Measurements from ENCODE around the gene ST3GAL3.

Gene ST3GAL3

DNA sequence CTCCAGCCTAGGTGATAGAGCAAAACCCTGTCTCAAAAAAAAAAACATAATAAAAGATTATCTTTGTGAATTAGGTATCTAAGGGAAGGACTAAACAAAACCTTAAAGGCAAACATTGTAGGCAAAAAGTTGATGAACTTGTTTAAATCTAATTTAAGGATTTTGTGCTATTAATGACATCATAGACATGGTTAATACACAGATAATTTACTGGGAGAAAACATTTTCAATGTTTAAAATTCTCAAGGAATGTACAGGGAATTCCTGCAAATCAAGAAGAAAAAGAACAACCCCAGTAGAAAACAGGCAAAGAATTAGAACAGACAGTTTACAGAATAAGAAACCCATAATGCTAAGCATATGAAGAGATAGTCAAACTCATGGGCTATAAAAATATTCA is 47.6 kb downstream of the ST3GAL3 start:
- TF ChIP-seq, protein P1, sequence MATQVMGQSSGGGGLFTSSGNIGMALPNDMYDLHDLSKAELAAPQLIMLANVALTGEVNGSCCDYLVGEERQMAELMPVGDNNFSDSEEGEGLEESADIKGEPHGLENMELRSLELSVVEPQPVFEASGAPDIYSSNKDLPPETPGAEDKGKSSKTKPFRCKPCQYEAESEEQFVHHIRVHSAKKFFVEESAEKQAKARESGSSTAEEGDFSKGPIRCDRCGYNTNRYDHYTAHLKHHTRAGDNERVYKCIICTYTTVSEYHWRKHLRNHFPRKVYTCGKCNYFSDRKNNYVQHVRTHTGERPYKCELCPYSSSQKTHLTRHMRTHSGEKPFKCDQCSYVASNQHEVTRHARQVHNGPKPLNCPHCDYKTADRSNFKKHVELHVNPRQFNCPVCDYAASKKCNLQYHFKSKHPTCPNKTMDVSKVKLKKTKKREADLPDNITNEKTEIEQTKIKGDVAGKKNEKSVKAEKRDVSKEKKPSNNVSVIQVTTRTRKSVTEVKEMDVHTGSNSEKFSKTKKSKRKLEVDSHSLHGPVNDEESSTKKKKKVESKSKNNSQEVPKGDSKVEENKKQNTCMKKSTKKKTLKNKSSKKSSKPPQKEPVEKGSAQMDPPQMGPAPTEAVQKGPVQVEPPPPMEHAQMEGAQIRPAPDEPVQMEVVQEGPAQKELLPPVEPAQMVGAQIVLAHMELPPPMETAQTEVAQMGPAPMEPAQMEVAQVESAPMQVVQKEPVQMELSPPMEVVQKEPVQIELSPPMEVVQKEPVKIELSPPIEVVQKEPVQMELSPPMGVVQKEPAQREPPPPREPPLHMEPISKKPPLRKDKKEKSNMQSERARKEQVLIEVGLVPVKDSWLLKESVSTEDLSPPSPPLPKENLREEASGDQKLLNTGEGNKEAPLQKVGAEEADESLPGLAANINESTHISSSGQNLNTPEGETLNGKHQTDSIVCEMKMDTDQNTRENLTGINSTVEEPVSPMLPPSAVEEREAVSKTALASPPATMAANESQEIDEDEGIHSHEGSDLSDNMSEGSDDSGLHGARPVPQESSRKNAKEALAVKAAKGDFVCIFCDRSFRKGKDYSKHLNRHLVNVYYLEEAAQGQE (IDR thresholded peaks at IDR 0.05; ENCODE audit: insufficient replicate concordance, low read depth), result no peak
- no peak for TF ChIP-seq POLR2AphosphoS5 (IDR thresholded peaks at IDR 0.05; ENCODE audit: low read depth)
- TF ChIP-seq GABPA (IDR thresholded peaks at IDR 0.05; ENCODE audit: low read depth), result no peak
- no peak for TF ChIP-seq SPI1 (IDR thresholded peaks at IDR 0.05; ENCODE audit: borderline replicate concordance, low read depth)
- TF ChIP-seq, protein P2, sequence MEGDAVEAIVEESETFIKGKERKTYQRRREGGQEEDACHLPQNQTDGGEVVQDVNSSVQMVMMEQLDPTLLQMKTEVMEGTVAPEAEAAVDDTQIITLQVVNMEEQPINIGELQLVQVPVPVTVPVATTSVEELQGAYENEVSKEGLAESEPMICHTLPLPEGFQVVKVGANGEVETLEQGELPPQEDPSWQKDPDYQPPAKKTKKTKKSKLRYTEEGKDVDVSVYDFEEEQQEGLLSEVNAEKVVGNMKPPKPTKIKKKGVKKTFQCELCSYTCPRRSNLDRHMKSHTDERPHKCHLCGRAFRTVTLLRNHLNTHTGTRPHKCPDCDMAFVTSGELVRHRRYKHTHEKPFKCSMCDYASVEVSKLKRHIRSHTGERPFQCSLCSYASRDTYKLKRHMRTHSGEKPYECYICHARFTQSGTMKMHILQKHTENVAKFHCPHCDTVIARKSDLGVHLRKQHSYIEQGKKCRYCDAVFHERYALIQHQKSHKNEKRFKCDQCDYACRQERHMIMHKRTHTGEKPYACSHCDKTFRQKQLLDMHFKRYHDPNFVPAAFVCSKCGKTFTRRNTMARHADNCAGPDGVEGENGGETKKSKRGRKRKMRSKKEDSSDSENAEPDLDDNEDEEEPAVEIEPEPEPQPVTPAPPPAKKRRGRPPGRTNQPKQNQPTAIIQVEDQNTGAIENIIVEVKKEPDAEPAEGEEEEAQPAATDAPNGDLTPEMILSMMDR (IDR thresholded peaks at IDR 0.05; ENCODE audit: insufficient read depth, low read length), result no peak
- Histone ChIP-seq H3K27ac (replicated peaks) (no peak overlapping the region), H3K27me3 (ENCODE audit: insufficient read depth, poor library complexity, severe bottlenecking) (no peaks in the 10 kb centered on the region), H3K4me3 (replicated peaks; ENCODE audit: insufficient read depth, low read length) (no peak overlapping the region)
- DNase-seq (ENCODE audit: low read depth in 1 of 2, low spot score in 1 of 2), result no peak

DNA sequence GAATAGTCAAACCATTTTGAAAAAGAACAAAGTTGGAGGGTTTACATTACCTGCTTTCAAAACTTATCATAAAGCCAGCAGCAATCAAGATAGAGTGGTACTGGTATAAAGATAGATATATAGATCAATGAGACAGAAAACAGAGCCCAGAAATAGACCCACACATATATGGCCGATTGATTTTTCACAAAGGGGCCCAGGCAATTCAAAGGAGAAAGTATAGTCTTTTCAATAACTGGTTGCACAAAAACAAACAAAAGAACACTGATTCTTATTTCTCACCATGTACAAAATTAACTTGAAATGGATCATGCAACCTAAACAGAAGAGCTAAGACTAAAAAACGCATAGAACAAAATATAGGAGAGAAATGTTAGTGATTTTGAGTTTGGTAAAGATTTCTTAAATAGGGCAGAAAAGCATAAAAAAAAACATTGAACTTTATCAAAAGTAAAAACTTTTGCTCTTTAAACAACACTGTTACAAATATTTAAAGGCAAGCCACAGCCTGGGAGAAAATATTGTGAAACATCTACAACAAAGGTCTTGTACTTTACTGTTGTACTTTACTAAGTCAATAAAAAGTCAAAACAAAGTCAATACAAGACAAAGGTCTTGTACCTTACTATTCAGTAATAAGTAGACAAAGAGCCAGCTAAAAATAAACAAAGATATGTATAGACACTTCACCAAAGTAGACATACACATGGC is 50.2 kb downstream of the ST3GAL3 start:
- Histone ChIP-seq H3K27me3 (ENCODE audit: insufficient read depth, poor library complexity, severe bottlenecking) (no peaks in the 10 kb centered on the region), H3K4me3 (replicated peaks; ENCODE audit: insufficient read depth, low read length) (no peak overlapping the region), H3K27ac (replicated peaks) (no peak overlapping the region)
- no peak for DNase-seq (ENCODE audit: low read depth in 1 of 2, low spot score in 1 of 2)
- TF ChIP-seq, protein P2 (IDR thresholded peaks at IDR 0.05; ENCODE audit: insufficient read depth, low read length), result no peak
- TF ChIP-seq SPI1 (IDR thresholded peaks at IDR 0.05; ENCODE audit: borderline replicate concordance, low read depth), result no peak
- TF ChIP-seq, protein P1 (IDR thresholded peaks at IDR 0.05; ENCODE audit: insufficient replicate concordance, low read depth), result no peak

DNA sequence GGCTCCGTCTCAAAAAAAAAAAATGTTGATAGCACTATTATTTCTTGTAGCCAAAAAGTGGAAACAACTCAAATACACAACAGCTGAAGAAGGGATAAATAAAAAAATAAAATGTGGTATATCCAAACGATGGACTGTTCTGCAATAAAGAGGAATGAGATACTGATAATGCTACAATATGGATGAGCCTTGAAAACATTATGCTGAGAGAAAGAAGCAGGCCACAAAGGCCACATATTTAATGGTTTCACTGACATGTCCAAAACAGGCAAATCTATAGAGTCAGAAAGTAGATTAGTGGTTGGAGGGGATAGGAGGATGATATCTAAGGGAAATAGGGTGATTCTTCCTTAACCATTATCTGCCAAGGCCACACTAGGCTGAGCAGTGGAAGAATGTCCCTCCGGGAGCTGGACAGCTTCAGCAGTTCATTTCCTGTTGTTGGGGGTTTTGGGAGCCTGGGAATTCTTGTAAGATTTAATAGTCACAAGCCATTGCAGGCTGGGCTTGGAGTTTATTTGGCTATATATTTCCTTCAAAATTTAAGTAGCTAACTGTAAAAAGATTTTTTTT is 53.5 kb downstream of the ST3GAL3 start:
- TF ChIP-seq, protein P2 (IDR thresholded peaks at IDR 0.05; ENCODE audit: insufficient read depth, low read length), result no peak
- TF ChIP-seq POLR2AphosphoS5 (IDR thresholded peaks at IDR 0.05; ENCODE audit: low read depth), result no peak
- no peak for TF ChIP-seq GABPA (IDR thresholded peaks at IDR 0.05; ENCODE audit: low read depth)
- TF ChIP-seq, protein P1 (IDR thresholded peaks at IDR 0.05; ENCODE audit: insufficient replicate concordance, low read depth), result no peak
- no peak for TF ChIP-seq SPI1 (IDR thresholded peaks at IDR 0.05; ENCODE audit: borderline replicate concordance, low read depth)
- Histone ChIP-seq H3K27me3 (ENCODE audit: insufficient read depth, poor library complexity, severe bottlenecking) (no peaks in the 10 kb centered on the region), H3K4me3 (replicated peaks; ENCODE audit: insufficient read depth, low read length) (no peak overlapping the region), H3K27ac (replicated peaks) (no peak overlapping the region)
- DNase-seq (ENCODE audit: low read depth in 1 of 2, low spot score in 1 of 2), result no peak

All from HL-60 (cell line).